Adrenal gland (tissue), 12 donors: Measurements from ENCODE around the gene PI4K2A. TPM values are rescaled to one million over a fixed set of nuclear protein-coding genes. Genes with fewer than 3 reads are reported as not detected.

ENCODE experiments used
- DNase-seq, 7 donors: peaks; one replicate each; pipeline ENCODE4 v3.0.0-alpha.2; 2019 to 2020
- H3K27ac ChIP-seq, 5 donors: fragments of 200-600 bp; sonication (generic) in 4 of 5; 1 replicate in 3 of 5; 2 replicates in 2 of 5; pipeline versions ENCODE4 v1.5.1 to v1.8.0; 2016 to 2020; ENCODE audit warnings: mild to moderate bottlenecking in 1 of 5
- H3K27me3 ChIP-seq: fragments of 200-600 bp; 2 replicates; pipeline ENCODE4 v1.8.0; 2021
- H3K36me3 ChIP-seq, 2 donors: fragments of 200-600 bp; replicated peaks in 1 of 2; 1 replicate in 1 of 2; 2 replicates in 1 of 2; pipeline versions ENCODE4 v1.5.1 to v1.8.0; 2018 to 2022
- H3K4me1 ChIP-seq, 2 donors: fragments of 200-600 bp; replicated peaks in 1 of 2; 1 replicate in 1 of 2; 2 replicates in 1 of 2; pipeline versions ENCODE4 v1.5.1 to v1.8.0; 2018 to 2021
- H3K4me3 ChIP-seq, 4 donors: fragments of 200-600 bp; sonication (generic) in 3 of 4; one replicate each; pipeline ENCODE4 v1.5.1; 2016 to 2018
- H3K9me3 ChIP-seq, 3 donors: fragments of 200-600 bp; sonication (generic) in 1 of 3; replicated peaks in 1 of 3; 1 replicate in 2 of 3; 2 replicates in 1 of 3; pipeline versions ENCODE4 v1.5.1 to v1.8.0; 2016 to 2021
- POLR2A ChIP-seq, 2 donors: fragments of 450-650 bp; IDR thresholded peaks; one replicate each; pipeline ENCODE4 v1.6.1; 2017; ENCODE audit warnings: antibody characterized with exemption in 2 of 2, mild to moderate bottlenecking in 2 of 2, moderate library complexity in 1 of 2
- WGBS, 4 donors: extraction: QIAGEN DNeasy Blood & Tissue Kit in 2 of 4; methylation state at CpG; one replicate each; pipeline versions ENCODE4 v1.1.5 to v1.1.7; 2013 to 2017; 5-methylcytosine and 5-hydroxymethylcytosine counted together
- intact Hi-C, 2 donors: fragments of 100-400 bp; cut with DNase I; formaldehyde crosslinking; loops; one replicate each; pipeline versions ENCODE4 v1.14.1 to v1.15.0; 2022 to 2023
- polyA plus RNA-seq, 3 donors: library from polyadenylated mRNA; stranded (reverse); fragments of 200-250 nt in 2 of 3; fragments of 350-450 nt in 1 of 3; fragmentation: Illumina TruSeq in 1 of 3; extraction: RNeasy Lipid Tissue Mini Kit (QIAGEN cat#74804) in 1 of 3; gene quantifications; one replicate each; pipeline ENCODE4 v1.2.3, GENCODE V29; 2013 to 2014
- total RNA-seq, 9 donors: library from RNA; depleted of rRNA in 4 of 9; stranded (reverse); fragments of >200 nt in 4 of 9; fragments of 120-200 nt in 1 of 9; fragmentation: NEBNext Ultra II Directional in 1 of 9; extraction: Animal tissue kit (Norgen Biotek cat#: 25700) in 1 of 9; gene quantifications; one replicate each; pipeline versions ENCODE4 v1.1.0 to v1.2.4, GENCODE V29; 2013 to 2023
- TF ChIP-seq, protein P1 (sequence below), 6 experiments: fragments of 450-650 bp in 4 of 6; fragments of 200-600 bp in 2 of 6; sonication (generic) in 1 of 6; IDR thresholded peaks; 1 replicate in 5 of 6; 2 replicates in 1 of 6; pipeline versions ENCODE4 v1.5.1 to v1.8.0; 2016 to 2021; ENCODE audit warnings: antibody characterized with exemption in 6 of 6, mild to moderate bottlenecking in 2 of 6, moderate library complexity in 1 of 6
- donor health status: healthy with polysubstance abuse.
- donor health status: Bipolar disorder and iron deficiency.
- donor health status: DM: yes; HTN: yes; CAD: no.
- donor health status: DM: no; HTN: no; CAD: no.
- donor health status: DM: no; HTN: no; CAD: no.
- donor health status: DM: yes; HTN: yes; CAD: no.

PI4K2A gene
- total and polyA plus RNA-seq, 12 donors: 17.8 to 70.8 (median 40.9) TPM

DNA sequence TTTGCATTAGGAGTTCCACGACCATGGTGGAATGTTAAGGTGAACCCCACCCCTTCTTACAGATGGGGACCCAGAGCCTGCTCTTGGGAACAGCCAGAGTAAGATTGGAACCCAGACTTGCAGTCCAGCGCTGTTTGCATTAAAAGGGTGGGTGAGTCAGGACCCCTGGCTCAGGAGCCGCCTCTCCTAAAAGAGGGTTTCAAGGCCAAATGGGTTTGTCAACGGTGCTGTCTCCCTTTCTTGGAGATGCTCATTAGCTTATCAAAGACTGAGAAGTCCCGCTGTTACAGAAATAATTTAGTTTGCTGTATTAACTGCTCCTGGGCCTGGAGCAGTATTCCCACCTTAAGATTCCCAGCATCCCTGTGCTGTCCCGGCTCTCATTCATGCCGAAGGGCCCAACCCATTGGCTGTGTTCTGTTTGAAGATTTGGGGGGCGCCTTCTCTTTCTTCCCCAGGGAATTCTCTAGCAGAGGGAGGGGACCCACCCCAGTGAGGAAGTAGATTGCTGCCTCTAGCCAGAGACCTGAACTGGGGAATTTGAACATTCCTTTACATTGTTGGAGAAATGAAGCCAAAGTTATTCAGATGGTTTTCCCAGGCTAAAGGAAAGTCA, 74.9 kb downstream of the PI4K2A start:
- intact Hi-C loops: no loop called here

DNA sequence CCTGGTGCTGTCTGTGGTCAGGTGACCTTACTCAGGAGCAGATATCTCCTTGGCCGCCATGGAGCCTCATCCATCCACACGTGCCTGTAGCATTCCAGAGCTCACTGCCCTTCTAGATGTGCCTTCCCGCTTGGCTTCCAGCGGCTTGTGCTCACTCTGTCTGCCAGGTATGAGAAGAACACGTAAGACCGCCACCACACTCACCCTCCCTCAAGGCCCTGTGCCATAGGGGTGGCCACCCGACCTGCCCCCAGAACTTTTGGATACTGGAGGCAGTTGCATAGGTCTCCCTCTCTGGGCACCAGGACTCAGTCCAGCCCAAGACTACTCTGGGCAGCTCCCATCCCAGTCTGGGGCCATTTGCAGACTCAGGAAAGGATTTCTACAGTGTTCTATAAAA, 77.2 kb downstream of the PI4K2A start:
- no peak for DNase-seq
- peaks cover 0 to 22% of the 10 kb centered on the region in 2 donors for H3K4me1 ChIP-seq
- H3K4me3 ChIP-seq: no peak overlapping the region
- H3K36me3 ChIP-seq: peaks cover 0 to 9% of the 10 kb centered on the region in 2 donors
- 90 to 94% (median 92%) methylated on average over 6 to 7 of the region's 7 CpGs for WGBS, 4 donors
- peak overlapping the region in 2 of 5 donors; percentile 14 to 71 for H3K27ac ChIP-seq
- no peaks in the 10 kb centered on the region for H3K9me3 ChIP-seq
- intact Hi-C loops: no loop called here
- no peaks in the 10 kb centered on the region for H3K27me3 ChIP-seq
- TF ChIP-seq, protein P1, sequence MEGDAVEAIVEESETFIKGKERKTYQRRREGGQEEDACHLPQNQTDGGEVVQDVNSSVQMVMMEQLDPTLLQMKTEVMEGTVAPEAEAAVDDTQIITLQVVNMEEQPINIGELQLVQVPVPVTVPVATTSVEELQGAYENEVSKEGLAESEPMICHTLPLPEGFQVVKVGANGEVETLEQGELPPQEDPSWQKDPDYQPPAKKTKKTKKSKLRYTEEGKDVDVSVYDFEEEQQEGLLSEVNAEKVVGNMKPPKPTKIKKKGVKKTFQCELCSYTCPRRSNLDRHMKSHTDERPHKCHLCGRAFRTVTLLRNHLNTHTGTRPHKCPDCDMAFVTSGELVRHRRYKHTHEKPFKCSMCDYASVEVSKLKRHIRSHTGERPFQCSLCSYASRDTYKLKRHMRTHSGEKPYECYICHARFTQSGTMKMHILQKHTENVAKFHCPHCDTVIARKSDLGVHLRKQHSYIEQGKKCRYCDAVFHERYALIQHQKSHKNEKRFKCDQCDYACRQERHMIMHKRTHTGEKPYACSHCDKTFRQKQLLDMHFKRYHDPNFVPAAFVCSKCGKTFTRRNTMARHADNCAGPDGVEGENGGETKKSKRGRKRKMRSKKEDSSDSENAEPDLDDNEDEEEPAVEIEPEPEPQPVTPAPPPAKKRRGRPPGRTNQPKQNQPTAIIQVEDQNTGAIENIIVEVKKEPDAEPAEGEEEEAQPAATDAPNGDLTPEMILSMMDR (IDR thresholded peaks at IDR 0.05): no peak
- TF ChIP-seq POLR2A (IDR thresholded peaks at IDR 0.05): no peak

More for the DNA sequence above, 74.9 kb downstream of the PI4K2A start:
- H3K4me3 ChIP-seq: peak overlapping the region in 1 of 4 donors; percentile 52
- H3K4me1 ChIP-seq: peaks cover 0 to 22% of the 10 kb centered on the region in 2 donors
- no peak for DNase-seq
- TF ChIP-seq, protein P1 (IDR thresholded peaks at IDR 0.05): no peak
- no peak for TF ChIP-seq POLR2A (IDR thresholded peaks at IDR 0.05)
- H3K36me3 ChIP-seq: peaks cover 0 to 9% of the 10 kb centered on the region in 2 donors
- H3K27ac ChIP-seq: peak overlapping the region in 4 of 5 donors; percentile 61 to 89 (median 79)
- 67 to 75% (median 73%) methylated on average over 7 to 8 of the region's 8 CpGs for WGBS, 4 donors
- no peaks in the 10 kb centered on the region for H3K9me3 ChIP-seq
- no peaks in the 10 kb centered on the region for H3K27me3 ChIP-seq

DNA sequence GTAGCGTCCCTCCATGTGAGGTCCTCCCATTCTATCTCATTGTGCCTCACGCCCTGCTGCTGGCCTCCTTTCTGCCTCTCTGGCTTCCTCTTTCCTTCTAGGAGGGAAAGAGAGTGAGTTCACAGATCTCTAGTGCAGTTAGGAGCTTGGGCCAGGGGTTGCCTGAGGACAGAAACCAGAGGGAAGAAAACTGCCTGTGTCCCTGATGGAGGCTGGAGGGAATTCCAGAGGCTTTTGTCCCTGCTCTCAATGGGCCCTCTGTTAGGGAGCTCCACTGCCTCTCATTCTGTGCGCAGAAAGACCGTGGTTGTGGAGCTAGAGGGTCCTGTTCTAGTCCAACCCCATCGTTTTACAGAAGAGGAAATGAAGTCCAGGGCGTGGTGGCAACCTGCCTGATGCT, 77.7 kb downstream of the PI4K2A start:
- H3K36me3 ChIP-seq: peaks cover 0 to 9% of the 10 kb centered on the region in 2 donors
- no peak for TF ChIP-seq POLR2A (IDR thresholded peaks at IDR 0.05)
- TF ChIP-seq, protein P1 (IDR thresholded peaks at IDR 0.05): no peak
- no peaks in the 10 kb centered on the region for H3K27me3 ChIP-seq
- H3K4me3 ChIP-seq: no peak overlapping the region
- intact Hi-C loops: no loop called here
- no peaks in the 10 kb centered on the region for H3K9me3 ChIP-seq
- H3K4me1 ChIP-seq: peaks cover 0 to 18% of the 10 kb centered on the region in 2 donors
- WGBS, 4 donors: 65 to 74% (median 72%) methylated on average over 6 of the region's 6 CpGs
- peak in 1 of 7 donors; percentile 61 for DNase-seq
- peak overlapping the region in 2 of 5 donors; percentile 14 to 71 for H3K27ac ChIP-seq

DNA sequence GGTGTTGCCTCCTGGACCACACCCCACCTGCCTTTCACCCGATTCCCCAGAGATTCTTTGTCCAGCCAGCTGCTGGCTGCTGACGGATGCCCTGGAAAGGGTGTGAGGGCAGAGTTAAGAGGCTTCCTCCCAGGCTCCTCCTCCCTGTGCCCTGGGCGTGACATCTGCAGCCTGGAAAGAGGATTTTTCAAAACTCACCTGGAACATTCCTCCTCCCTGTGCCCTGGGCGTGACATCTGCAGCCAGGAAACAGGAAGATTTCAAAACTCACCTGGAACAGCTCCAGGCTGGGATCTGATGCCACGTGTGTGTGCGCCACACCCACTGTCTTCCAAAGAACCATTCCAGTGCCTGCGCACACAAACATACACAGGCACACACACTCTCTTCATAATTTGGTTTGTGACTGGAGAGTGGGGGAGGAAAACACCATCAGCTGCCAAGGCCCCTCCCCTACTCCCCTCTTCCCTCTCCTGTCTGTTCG, 78.2 kb downstream of the PI4K2A start:
- H3K4me1 ChIP-seq: peaks cover 0 to 16% of the 10 kb centered on the region in 2 donors

More for the DNA sequence above, 78.2 kb downstream of the PI4K2A start:
- DNase-seq: peak in 4 of 7 donors; percentile 18 to 69 (median 50)
- TF ChIP-seq, protein P1 (IDR thresholded peaks at IDR 0.05): no peak
- H3K36me3 ChIP-seq: peaks cover 0 to 9% of the 10 kb centered on the region in 2 donors
- no peaks in the 10 kb centered on the region for H3K27me3 ChIP-seq
- peak overlapping the region in 1 of 5 donors; percentile 71 for H3K27ac ChIP-seq
- WGBS, 4 donors: 44 to 74% (median 56%) methylated on average over 8 of the region's 8 CpGs
- intact Hi-C loops: no loop called here
- H3K4me3 ChIP-seq: no peak overlapping the region
- H3K9me3 ChIP-seq: no peaks in the 10 kb centered on the region
